ENCODE results near the gene LZTS3. TPM values are rescaled to one million over a fixed set of nuclear protein-coding genes. Genes with fewer than 3 reads are reported as not detected.
A peak's percentile ranks its signal among the peaks of the same experiment; 100 is the strongest.

The LZTS3 gene
- total and polyA plus RNA-seq, 2 of the 13 experiments (the other 11 are each of a cell fraction or from before 2014, with no cell fraction given): 10.1 to 31.3 TPM

- TF ChIP-seq, protein P1, sequence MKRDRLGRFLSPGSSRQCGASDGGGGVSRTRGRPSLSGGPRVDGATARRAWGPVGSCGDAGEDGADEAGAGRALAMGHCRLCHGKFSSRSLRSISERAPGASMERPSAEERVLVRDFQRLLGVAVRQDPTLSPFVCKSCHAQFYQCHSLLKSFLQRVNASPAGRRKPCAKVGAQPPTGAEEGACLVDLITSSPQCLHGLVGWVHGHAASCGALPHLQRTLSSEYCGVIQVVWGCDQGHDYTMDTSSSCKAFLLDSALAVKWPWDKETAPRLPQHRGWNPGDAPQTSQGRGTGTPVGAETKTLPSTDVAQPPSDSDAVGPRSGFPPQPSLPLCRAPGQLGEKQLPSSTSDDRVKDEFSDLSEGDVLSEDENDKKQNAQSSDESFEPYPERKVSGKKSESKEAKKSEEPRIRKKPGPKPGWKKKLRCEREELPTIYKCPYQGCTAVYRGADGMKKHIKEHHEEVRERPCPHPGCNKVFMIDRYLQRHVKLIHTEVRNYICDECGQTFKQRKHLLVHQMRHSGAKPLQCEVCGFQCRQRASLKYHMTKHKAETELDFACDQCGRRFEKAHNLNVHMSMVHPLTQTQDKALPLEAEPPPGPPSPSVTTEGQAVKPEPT (CRISPR knock-in tag; IDR thresholded peaks at IDR 0.05; ENCODE audit: low read depth): no peak
- TF ChIP-seq USF2 (IDR thresholded peaks at IDR 0.05; ENCODE audit: low read depth, low read length) (no peak), USF2 (CRISPR knock-in tag; IDR thresholded peaks at IDR 0.05; ENCODE audit: borderline replicate concordance) (0 out of 2 replicates have a peak, but pooled peaks have one; percentile 25), ZNF7 (CRISPR knock-in tag; IDR thresholded peaks at IDR 0.05) (peak; percentile 8; the same call in 1 of the 2 replicates), HOXA9 (CRISPR knock-in tag; IDR thresholded peaks at IDR 0.05; ENCODE audit: borderline replicate concordance) (peak; percentile 96), MXD4 (CRISPR knock-in tag; IDR thresholded peaks at IDR 0.05) (peak; percentile 34), HNRNPH1 (optimal IDR thresholded peaks at IDR 0.05; ENCODE audit: low read depth, low read length) (no peak), GATAD2A (CRISPR knock-in tag; IDR thresholded peaks at IDR 0.05) (peak; percentile 80), ZBTB33 (CRISPR knock-in tag; IDR thresholded peaks at IDR 0.05) (peak; percentile 37; the same call in 1 of the 2 replicates), YEATS4 (CRISPR knock-in tag; IDR thresholded peaks at IDR 0.05; ENCODE audit: borderline replicate concordance) (peak; percentile 96), ZNF629 (CRISPR knock-in tag; conservative IDR thresholded peaks at IDR 0.05) (0 out of 2 replicates have a peak, but pooled peaks have one; percentile 5), ZKSCAN5 (CRISPR knock-in tag; IDR thresholded peaks at IDR 0.05) (peak; percentile 83), ZNF329 (CRISPR knock-in tag; IDR thresholded peaks at IDR 0.05; ENCODE audit: low read depth) (peak; percentile 63), DPF2 (CRISPR knock-in tag; IDR thresholded peaks at IDR 0.05; ENCODE audit: borderline replicate concordance, low read depth) (peak; percentile 50; the same call in 1 of the 2 replicates), MAFF (IDR thresholded peaks at IDR 0.05; ENCODE audit: low read depth, low read length) (no peak)
- TF ChIP-seq, protein P2, sequence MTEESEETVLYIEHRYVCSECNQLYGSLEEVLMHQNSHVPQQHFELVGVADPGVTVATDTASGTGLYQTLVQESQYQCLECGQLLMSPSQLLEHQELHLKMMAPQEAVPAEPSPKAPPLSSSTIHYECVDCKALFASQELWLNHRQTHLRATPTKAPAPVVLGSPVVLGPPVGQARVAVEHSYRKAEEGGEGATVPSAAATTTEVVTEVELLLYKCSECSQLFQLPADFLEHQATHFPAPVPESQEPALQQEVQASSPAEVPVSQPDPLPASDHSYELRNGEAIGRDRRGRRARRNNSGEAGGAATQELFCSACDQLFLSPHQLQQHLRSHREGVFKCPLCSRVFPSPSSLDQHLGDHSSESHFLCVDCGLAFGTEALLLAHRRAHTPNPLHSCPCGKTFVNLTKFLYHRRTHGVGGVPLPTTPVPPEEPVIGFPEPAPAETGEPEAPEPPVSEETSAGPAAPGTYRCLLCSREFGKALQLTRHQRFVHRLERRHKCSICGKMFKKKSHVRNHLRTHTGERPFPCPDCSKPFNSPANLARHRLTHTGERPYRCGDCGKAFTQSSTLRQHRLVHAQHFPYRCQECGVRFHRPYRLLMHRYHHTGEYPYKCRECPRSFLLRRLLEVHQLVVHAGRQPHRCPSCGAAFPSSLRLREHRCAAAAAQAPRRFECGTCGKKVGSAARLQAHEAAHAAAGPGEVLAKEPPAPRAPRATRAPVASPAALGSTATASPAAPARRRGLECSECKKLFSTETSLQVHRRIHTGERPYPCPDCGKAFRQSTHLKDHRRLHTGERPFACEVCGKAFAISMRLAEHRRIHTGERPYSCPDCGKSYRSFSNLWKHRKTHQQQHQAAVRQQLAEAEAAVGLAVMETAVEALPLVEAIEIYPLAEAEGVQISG (CRISPR knock-in tag; IDR thresholded peaks at IDR 0.05): peak; percentile 67
- TF ChIP-seq, protein P3, sequence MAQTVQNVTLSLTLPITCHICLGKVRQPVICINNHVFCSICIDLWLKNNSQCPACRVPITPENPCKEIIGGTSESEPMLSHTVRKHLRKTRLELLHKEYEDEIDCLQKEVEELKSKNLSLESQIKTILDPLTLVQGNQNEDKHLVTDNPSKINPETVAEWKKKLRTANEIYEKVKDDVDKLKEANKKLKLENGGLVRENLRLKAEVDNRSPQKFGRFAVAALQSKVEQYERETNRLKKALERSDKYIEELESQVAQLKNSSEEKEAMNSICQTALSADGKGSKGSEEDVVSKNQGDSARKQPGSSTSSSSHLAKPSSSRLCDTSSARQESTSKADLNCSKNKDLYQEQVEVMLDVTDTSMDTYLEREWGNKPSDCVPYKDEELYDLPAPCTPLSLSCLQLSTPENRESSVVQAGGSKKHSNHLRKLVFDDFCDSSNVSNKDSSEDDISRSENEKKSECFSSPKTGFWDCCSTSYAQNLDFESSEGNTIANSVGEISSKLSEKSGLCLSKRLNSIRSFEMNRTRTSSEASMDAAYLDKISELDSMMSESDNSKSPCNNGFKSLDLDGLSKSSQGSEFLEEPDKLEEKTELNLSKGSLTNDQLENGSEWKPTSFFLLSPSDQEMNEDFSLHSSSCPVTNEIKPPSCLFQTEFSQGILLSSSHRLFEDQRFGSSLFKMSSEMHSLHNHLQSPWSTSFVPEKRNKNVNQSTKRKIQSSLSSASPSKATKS (CRISPR knock-in tag; IDR thresholded peaks at IDR 0.05): peak; percentile 62; the same call in 1 of the 2 replicates
These were observed 477 bp upstream of the LZTS3 start (continued) for GRCh38 chr20:3173610-3174441.
